NCI-H1092 treated with DMSO at 0.1 percent for 48 hours (cell line): ENCODE data around the gene GPI.
"Not testable (repeated sequence)": the region's sequence is repeated elsewhere in the genome, so short reads cannot be mapped to it uniquely, and the experiment has no call there.

ENCODE experiments used
- DNase-seq: peaks from one replicate; lab custom pipeline; 2025; lab: John Stamatoyannopoulos, UW

The GPI gene

DNA sequence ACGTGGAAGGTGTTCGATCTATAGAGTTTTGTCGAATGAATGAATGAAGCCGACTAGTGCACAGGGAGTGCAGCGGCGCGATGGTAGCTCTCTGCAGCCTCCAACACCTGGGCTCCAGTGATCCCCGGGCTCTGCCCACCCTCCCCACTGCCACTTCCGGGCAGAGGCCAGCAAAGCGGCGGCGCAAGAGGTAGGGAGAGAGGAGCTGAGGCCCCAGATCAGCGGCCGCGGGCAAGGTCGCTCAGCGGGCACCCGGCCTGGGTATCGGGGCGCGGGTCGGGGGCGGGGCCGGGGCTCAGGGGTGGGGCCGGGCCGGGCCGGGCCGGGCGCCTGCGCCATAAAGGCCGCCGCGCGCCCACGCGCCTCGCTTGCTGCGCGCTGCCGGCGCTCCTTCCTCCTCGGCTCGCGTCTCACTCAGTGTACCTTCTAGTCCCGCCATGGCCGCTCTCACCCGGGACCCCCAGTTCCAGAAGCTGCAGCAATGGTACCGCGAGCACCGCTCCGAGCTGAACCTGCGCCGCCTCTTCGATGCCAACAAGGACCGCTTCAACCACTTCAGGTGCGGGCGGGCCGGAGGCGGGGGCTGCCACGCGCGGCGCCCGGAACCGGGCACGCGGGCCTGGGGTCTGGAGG, at the start of gene GPI:
TSS of gene GPI (plus strand) at position 367 of the 633 bp plus-strand sequence. CDS start at position 438, 71 bp downstream.
- peak; percentile 36 for DNase-seq

DNA sequence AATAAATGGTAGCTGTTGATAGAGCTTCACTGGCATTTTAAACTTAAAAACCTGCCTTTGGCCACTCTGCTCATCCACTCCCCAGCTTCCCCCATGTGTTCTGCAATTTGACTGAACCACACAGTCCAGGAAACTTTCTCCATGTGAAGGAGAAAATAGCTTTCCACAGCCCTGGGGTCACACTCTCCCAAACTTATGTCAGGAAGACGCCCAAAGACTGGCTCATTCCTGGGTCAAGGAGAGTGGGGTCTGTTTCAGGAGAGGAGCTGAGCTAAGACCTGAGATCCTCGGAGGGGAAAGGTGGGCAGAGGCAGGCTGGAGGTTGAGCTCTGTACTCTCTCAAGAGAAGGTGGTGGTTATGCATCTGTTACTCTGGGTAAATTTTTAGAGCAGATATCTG, 48.7 kb upstream of the GPI start:
- no peak for DNase-seq

GRCh38 chr19:34316741-34317301, 48.2 kb upstream of the GPI start:
- no peak for DNase-seq

- no peak for DNase-seq
Measured at GRCh38 chr19:34317311-34317927, 47.6 kb upstream of the GPI start.

DNA sequence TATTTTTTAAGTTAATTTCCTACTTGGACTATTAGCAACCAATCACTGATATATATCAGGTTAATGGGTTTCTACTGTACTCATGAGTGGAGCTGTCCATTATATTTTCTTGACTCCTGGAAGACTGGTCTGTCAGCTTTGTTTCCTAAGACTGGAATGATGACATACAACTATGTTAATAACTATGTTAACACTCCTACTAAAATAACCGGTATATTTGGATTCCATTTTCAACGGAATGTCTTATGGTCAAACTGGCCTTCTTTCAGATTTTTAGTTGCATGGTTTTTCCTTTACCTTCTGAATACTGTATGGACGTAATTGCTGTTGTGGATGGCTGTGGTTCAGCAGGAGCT, 45.8 kb upstream of the GPI start:
- DNase-seq: no peak

DNA sequence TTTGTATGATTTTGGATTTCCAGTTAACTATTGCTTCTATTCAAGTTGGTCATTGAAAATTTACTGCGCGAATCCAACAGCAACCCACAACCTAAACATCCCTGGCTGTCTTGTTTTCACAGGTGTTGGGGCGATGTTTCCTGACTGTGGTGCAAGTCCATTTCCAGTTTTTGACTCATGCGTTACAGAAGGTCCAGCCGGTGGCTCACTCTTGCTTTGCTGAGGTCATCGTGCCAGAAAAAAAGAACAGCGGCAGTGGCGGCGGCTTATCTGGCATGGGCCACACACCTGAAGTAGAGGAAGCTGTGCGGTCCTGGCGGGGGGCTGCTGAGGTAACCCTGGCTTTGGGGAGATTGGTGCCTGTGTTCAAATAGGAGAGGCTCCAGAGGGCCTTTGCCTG, 45.2 kb upstream of the GPI start:
- no peak for DNase-seq

- DNase-seq: no peak
Measured at GRCh38 chr19:34320277-34320676, 44.7 kb upstream of the GPI start.

DNA sequence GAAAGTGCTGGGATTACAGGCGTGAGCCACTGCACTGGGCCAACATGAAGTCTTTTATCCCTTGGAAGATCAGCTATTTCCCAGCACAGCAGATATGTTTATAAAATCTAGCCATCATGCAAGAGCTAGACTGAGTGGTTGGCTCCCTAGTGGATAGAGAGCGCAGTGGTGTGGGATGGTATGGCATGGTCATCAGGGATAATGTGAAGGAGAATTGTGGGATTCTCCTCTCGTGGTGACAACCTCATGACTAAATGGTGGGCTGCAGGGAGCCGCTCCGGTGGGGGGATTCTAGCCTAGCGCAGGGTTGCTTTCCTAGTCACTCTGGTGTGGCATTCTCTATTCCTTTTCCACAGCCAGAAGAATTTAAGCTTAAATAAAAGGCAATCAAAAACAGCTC, 43.3 kb upstream of the GPI start:
- no peak for DNase-seq

DNA sequence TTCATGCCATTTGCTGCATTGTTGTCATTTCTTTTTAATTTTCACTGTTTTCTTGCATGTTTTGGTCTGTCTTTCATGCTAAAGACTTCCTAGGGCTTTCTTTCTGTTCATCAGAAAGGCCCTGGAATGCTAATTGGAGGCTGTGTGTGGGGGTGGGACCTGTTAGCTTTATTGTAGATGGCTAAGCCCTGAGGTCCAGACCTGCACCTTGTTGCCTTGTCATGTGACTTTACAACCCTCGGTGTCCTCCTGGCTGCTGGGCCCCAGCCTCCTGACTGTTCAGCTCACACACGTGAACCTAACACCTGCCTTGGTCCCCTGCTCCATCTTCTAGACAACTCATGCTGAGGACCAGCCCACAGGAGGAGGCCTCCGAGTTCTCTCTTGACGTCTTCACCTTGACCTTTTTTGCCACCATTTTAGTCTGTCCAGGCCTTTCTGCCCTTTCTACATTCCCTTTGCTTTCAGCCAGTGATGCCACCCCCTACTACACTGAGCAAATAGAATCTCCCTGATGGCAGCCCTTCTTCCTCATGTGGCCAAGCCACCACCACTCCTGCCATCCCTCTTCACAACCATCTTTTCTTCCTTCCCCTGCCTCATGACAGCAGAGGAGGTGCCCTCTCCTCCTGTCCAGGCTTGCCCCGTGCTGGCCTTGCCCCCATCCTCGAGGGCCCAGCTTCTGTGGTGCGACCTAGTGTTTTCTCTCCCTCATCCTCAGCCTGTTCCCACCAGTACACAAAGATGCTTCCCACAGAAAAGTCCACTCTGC, 41.4 kb upstream of the GPI start:
- no peak for DNase-seq

- DNase-seq: no peak
Measured at GRCh38 chr19:34324320-34324719, 40.7 kb upstream of the GPI start.

GRCh38 chr19:34325181-34325580, 39.8 kb upstream of the GPI start:
- DNase-seq: no peak

DNA sequence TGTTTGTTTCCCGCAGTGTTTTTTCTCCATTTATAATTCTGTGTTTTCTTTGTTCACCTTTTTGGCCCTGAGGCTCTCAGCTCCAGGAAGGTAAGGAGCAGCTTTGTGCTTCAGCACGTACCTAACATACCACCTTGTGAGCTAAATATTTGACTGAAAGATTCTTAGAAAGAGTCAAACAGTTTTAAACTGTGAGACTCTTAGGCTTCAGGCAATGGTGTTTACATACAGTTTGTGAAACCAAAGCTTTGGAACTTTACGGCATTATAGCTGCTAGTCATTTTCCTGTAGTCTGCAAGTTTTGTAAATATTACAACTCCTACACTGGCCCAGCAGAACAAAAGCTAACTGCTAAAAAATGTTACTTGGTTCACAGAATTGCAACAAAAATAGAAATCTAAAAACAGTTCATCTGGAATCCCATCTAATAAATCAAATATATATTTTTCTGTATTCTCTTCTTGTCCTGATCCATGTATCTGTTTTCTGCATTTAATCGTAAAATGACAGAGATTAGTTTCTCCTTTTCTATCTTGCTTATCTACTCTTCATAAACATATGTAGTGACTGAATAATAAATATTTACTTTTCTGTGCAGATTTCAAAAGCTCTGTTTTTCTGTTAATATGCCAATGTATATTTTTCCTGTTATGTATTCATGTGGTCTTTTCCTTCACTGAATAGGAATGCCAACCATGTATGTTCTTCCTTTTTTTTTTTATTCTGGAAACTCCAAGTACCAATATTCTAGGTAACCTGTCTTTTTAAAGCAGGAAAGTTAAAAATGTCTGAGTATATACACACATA, 38.8 kb upstream of the GPI start:
- no peak for DNase-seq

DNA sequence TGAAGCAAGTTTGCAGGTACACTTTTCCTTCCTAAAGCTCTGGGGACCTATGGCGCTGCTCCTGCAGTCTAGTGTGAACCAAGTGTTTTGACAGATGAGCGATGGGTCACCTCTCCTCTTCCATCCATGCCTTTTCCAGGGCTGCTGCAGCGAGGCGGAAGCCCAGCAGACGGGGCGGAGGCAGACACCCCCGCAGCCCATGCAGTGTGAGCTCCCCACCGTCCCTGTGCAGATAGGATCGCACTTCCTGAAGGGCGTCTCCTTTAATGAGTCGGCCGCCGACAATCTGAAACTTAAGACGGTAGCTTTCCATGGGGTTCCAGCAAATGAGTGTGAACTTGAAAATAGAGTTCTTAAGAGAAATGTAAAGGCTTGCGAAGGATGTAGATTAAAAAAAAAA, 37.1 kb upstream of the GPI start:
- no peak for DNase-seq

- no peak for DNase-seq
Measured at GRCh38 chr19:34328982-34329381, 36.0 kb upstream of the GPI start.

GRCh38 chr19:34330116-34330515, 34.9 kb upstream of the GPI start:
- DNase-seq: no peak

- not testable (repeated sequence) for DNase-seq
Measured at GRCh38 chr19:34330596-34330995, 34.4 kb upstream of the GPI start.

DNA sequence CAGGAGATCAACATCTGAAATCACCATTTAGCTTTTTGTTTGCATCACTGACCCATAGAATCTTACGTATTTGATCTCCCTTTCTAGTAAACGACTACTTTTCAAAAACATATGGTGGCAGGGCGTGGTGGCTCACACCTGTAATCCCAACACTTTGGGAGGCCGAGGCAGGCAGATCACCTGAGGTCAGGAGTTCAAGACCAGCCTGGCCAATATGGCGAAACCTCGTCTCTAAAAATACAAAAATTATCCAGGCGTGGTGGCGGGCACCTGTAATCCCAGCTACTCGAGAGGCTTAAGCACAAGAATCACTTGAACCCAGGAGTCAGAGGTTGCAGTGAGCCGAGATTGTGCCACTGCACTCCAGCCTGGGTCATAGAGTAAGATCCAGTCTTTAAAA, 33.4 kb upstream of the GPI start:
- not testable (repeated sequence) for DNase-seq

DNA sequence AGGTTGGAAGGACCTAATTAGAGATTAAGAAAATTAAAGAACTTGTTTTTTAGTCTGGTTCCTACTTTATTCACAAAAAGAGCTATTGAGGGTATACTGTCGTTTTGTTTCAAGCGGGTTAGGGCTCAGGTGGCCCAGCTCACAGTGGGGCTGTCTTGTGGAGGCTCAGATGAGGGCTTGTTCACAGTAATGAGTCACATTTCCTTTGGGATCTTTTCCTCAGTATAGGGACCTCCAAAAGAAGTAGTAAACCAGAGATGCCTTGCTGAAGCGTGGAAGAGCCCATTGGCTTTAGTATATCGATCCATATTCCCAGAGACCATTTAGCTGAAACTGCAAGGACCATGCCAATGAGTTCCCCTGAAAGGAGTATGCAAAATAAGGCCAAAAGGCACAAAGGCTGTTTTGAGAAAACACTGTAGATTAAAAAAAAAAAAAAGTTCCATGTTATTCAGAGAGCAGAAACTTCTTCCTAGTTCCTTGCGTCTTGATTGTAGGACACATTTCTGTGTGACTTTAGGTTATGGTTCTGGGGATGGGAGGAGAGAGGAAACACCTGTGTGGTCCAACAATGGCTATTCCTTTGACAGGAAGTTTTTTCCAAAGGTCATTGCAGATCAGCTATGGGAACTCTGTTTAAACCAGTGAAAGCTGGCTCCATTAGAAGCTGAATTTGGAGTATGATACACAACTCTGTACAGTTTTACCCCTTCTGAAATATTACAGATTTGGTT, 32.8 kb upstream of the GPI start:
- DNase-seq: no peak

DNA sequence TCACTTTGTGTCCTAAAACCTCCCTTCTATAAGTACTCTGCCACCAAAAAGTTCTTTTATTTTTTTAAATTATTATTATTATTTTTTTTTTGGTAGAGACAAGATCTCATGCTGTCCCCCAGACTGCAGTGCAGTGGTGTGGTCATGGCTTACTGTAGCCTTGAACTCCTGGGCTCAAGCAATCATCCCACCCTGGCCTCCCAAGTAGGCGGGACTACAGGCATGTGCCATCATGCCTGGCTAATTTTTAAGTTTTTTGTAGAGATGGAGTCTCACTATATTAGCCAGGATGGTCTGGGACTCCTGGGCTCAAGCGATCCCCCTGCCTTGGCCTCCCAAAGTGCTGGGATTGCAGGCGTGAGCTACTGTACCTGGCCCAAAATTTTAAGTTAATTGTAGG, 29.1 kb upstream of the GPI start:
- DNase-seq: no peak

GRCh38 chr19:34336781-34337271, 28.2 kb upstream of the GPI start:
- no peak for DNase-seq

DNA sequence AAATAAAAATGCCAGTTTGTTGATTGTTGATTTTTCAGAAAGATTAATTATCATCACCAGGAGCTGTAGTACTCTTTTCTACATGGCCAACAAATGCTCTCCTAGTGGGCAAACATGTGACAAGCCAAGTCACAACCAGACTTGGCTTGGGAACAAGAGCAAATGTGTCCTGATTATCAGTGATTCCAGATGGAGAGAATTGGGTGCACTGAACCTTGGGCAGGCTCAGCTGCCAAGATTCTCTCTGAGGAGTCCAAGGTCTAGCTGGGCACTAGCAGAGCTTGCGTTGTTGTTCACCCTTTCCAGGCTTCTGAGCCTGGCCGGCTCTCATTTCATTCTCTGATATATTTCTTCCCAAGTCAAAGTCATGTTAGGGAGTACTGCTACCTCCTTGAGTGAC, 27.3 kb upstream of the GPI start:
- DNase-seq: no peak
